Stimulated activated CD4-positive, alpha-beta T cell treated with anti-CD3 and anti-CD28 coated beads, TNF-alpha, amount 100 ng/mL, for 1 hour (primary cell): ENCODE results near the gene MEF2B.
"Not testable (repeated sequence)": the region's sequence is repeated elsewhere in the genome, so short reads cannot be mapped to it uniquely, and the experiment has no call there.

Experiments used
- DNase-seq, 3 donors: peaks; one replicate each; pipeline ENCODE4 v3.0.0-alpha.2; 2020; ENCODE audit warnings: low read depth in 3 of 3, low spot score in 1 of 3

The MEF2B gene

GRCh38 chr19:19132912-19133311, 37.2 kb downstream of the MEF2B start:
- DNase-seq, result no peak

GRCh38 chr19:19131989-19132388, 38.1 kb downstream of the MEF2B start:
- no peak for DNase-seq

- no peak for DNase-seq
These were observed 44.0 kb downstream of the MEF2B start for GRCh38 chr19:19126102-19126501.

GRCh38 chr19:19123386-19123785, 46.7 kb downstream of the MEF2B start:
- no peak for DNase-seq

- DNase-seq, result no peak
These were observed 47.2 kb downstream of the MEF2B start for GRCh38 chr19:19122902-19123301.

- DNase-seq, result no peak
These were observed 48.7 kb downstream of the MEF2B start for GRCh38 chr19:19121371-19121770.

- no peak for DNase-seq
These were observed 49.5 kb downstream of the MEF2B start for GRCh38 chr19:19120308-19121231.

GRCh38 chr19:19119325-19120237, 50.5 kb downstream of the MEF2B start:
- DNase-seq, result no peak

GRCh38 chr19:19115954-19116353, 54.1 kb downstream of the MEF2B start:
- DNase-seq, result peak in 1 of 3 donors; percentile 27

- no peak for DNase-seq
These were observed 56.9 kb downstream of the MEF2B start for GRCh38 chr19:19113040-19113626.

GRCh38 chr19:19111967-19112580, 58.0 kb downstream of the MEF2B start:
- no peak for DNase-seq

GRCh38 chr19:19111136-19111835, 58.8 kb downstream of the MEF2B start:
- DNase-seq, result no peak

- no peak for DNase-seq
These were observed 59.5 kb downstream of the MEF2B start for GRCh38 chr19:19110410-19111135.

- no peak for DNase-seq
These were observed 60.5 kb downstream of the MEF2B start for GRCh38 chr19:19109601-19110000.

GRCh38 chr19:19107654-19108053, 62.4 kb downstream of the MEF2B start:
- DNase-seq, result no peak

GRCh38 chr19:19106938-19107337, 63.1 kb downstream of the MEF2B start:
- DNase-seq, result not testable (repeated sequence)

- no peak for DNase-seq
These were observed 64.0 kb downstream of the MEF2B start for GRCh38 chr19:19106056-19106551.

- DNase-seq, result no peak
These were observed 64.6 kb downstream of the MEF2B start for GRCh38 chr19:19105365-19106055.

- DNase-seq, result no peak
These were observed 66.9 kb downstream of the MEF2B start for GRCh38 chr19:19103167-19103566.
